AG04450 (cell line): ENCODE data around the gene IQCN. TPM values are rescaled to one million over a fixed set of nuclear protein-coding genes. Genes with fewer than 3 reads are reported as not detected.

Source experiments
- CTCF ChIA-PET: fragments of 300-600, 350-600 bp; formaldehyde crosslinking; extraction: SDS; loops from one replicate; lab custom pipeline; 2022; ENCODE audit warnings: antibody characterized with exemption, inconsistent platforms; lab: Charles Lee
- POLR2A ChIA-PET: fragments of 350-600 bp; formaldehyde crosslinking; extraction: SDS; loops from one replicate; lab custom pipeline; 2021; ENCODE audit warnings: antibody characterized with exemption, inconsistent platforms; lab: Yijun Ruan, JAX
- DNase-seq: peaks from one replicate; pipeline ENCODE4 v3.0.0-alpha.2; 2011; ENCODE audit warnings: low read depth, low spot score
- H3K27ac ChIP-seq: one replicate; pipeline ENCODE4 v1.5.1; 2012; ENCODE audit warnings: low read depth, low read length, control low read depth
- H3K27me3 ChIP-seq: one replicate; pipeline ENCODE4 v1.6.0; 2012; ENCODE audit warnings: low read length; ENCODE audit not compliant: control insufficient read depth, insufficient read depth
- H3K4me3 ChIP-seq: 2 replicates; pipeline ENCODE4 v1.5.1; 2011; ENCODE audit warnings: mild to moderate bottlenecking, low read depth, low read length, control low read depth
- H3K9me3 ChIP-seq: 2 replicates; pipeline ENCODE4 v1.5.1; 2012; ENCODE audit warnings: low read length; ENCODE audit not compliant: control insufficient read depth, insufficient read depth
- CTCF ChIP-seq: IDR thresholded peaks from 2 replicates; pipeline ENCODE4 v1.5.1; 2011; ENCODE audit warnings: low read depth, low read length, control low read depth, inconsistent platforms
- polyA plus RNA-seq: library from polyadenylated mRNA; depleted of rRNA; stranded (reverse); fragments of >200 nt; gene quantifications from 2 replicates; pipeline ENCODE4 v1.2.3, GENCODE V29; 2011

IQCN gene
- polyA plus RNA-seq, 1 experiment = 0.45 TPM

- POLR2A ChIA-PET = no interaction called here
- CTCF ChIA-PET = interaction anchor here (0.7 to 2.1 kb wide), 2 partner anchors 37 to 85 kb away, joined by 3 to 8 read pairs; no protein-coding TSS in a partner anchor
- Histone ChIP-seq H3K27me3 (no peaks in the 10 kb centered on the region), H3K9me3 (peaks cover 4% of the 10 kb centered on the region; the same call in 1 of the 2 replicates), H3K4me3 (no peak overlapping the region), H3K27ac (no peak overlapping the region)
- no peak for DNase-seq
- TF ChIP-seq CTCF = no peak
Observed at GRCh38 chr19:18245297-18245696, 29.0 kb downstream of the IQCN start.

GRCh38 chr19:18239303-18239702, 34.9 kb downstream of the IQCN start:
- CTCF ChIA-PET = interaction anchor here (0.6 to 1.3 kb wide), 3 partner anchors 10 to 31 kb away, joined by 3 to 4 read pairs (median 3); no protein-coding TSS in a partner anchor
- TF ChIP-seq CTCF = no peak
- no peak for DNase-seq
- H3K27ac ChIP-seq = no peak overlapping the region
- POLR2A ChIA-PET = interaction anchor here (0.6 kb wide), 1 partner anchor 41 kb away, joined by 4 read pairs; no protein-coding TSS in a partner anchor
- no peak overlapping the region for H3K4me3 ChIP-seq
- no peaks in the 10 kb centered on the region for H3K9me3 ChIP-seq
- peaks cover 5% of the 10 kb centered on the region for H3K27me3 ChIP-seq

GRCh38 chr19:18234194-18234593, 40.1 kb downstream of the IQCN start:
- ChIA-PET CTCF (no interaction called here), POLR2A (no interaction called here)
- Histone ChIP-seq H3K27me3 (peaks cover 31% of the 10 kb centered on the region), H3K9me3 (peaks cover 12% of the 10 kb centered on the region), H3K4me3 (no peak overlapping the region), H3K27ac (no peak overlapping the region)
- DNase-seq = no peak
- no peak for TF ChIP-seq CTCF

GRCh38 chr19:18233224-18233825, 40.9 kb downstream of the IQCN start:
- Histone ChIP-seq H3K27ac (no peak overlapping the region), H3K27me3 (peaks cover 31% of the 10 kb centered on the region), H3K4me3 (no peak overlapping the region), H3K9me3 (peaks cover 12% of the 10 kb centered on the region)
- no peak for TF ChIP-seq CTCF
- no peak for DNase-seq
- POLR2A ChIA-PET = interaction anchor here (0.6 kb wide), 1 partner anchor 8 kb away, joined by 4 read pairs; no protein-coding TSS in a partner anchor
- CTCF ChIA-PET = interaction anchor here (0.8 kb wide), 1 partner anchor 41 kb away, joined by 3 read pairs; no protein-coding TSS in a partner anchor

- no peak for TF ChIP-seq CTCF
- Histone ChIP-seq H3K27ac (no peak overlapping the region), H3K4me3 (no peak overlapping the region), H3K27me3 (peaks cover 31% of the 10 kb centered on the region), H3K9me3 (peaks cover 12% of the 10 kb centered on the region)
- ChIA-PET CTCF (interaction anchor here (0.6 to 1.2 kb wide), 4 partner anchors 25 to 119 kb away, joined by 3 to 4 read pairs (median 3); no protein-coding TSS in a partner anchor), POLR2A (no interaction called here)
- DNase-seq = no peak
Observed at GRCh38 chr19:18232540-18233223, 41.6 kb downstream of the IQCN start.
